ENCODE measurements around the gene FGFR2.

- TF ChIP-seq, protein P1, sequence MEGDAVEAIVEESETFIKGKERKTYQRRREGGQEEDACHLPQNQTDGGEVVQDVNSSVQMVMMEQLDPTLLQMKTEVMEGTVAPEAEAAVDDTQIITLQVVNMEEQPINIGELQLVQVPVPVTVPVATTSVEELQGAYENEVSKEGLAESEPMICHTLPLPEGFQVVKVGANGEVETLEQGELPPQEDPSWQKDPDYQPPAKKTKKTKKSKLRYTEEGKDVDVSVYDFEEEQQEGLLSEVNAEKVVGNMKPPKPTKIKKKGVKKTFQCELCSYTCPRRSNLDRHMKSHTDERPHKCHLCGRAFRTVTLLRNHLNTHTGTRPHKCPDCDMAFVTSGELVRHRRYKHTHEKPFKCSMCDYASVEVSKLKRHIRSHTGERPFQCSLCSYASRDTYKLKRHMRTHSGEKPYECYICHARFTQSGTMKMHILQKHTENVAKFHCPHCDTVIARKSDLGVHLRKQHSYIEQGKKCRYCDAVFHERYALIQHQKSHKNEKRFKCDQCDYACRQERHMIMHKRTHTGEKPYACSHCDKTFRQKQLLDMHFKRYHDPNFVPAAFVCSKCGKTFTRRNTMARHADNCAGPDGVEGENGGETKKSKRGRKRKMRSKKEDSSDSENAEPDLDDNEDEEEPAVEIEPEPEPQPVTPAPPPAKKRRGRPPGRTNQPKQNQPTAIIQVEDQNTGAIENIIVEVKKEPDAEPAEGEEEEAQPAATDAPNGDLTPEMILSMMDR (IDR thresholded peaks at IDR 0.05; ENCODE audit: low read depth, low read length, poor library complexity, severe bottlenecking), result no peak
- TF ChIP-seq EZH2phosphoT487 (IDR thresholded peaks at IDR 0.05; ENCODE audit: borderline replicate concordance, low read length), result no peak
Measured at GRCh38 chr10:121516093-121516865, 82.0 kb downstream of the FGFR2 start.
